ENCODE measurements around the gene BAZ2B.

DNA sequence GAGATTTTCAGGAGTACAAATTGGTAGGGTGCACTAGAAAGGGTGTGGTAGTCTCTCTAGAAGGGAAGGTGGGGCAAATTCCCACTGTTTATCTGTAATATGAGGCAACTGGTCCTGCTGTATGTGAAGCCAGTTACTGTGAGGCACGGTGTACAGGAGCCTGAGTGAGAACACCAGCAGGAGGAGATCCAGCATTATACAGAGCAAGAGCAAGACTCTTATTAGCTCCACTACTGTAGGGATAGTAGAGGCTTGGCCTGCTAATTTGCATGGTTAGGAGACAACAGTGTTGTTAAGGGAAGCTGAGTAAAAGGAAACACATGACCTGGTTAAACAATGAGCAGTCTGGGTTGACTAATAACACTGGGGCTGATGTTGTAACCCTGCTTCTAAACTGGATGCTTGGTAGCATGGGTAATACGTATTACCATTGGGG is 253.5 kb downstream of the BAZ2B start:
- TF ChIP-seq RFX5 (IDR thresholded peaks at IDR 0.05; ENCODE audit: low read length) (no peak), GATA2 (CRISPR knock-in tag; IDR thresholded peaks at IDR 0.05) (no peak), GABPA (IDR thresholded peaks at IDR 0.05; ENCODE audit: low read depth) (no peak), SMC3 (IDR thresholded peaks at IDR 0.05; ENCODE audit: low read depth, low read length) (no peak), RAD21 (IDR thresholded peaks at IDR 0.05; ENCODE audit: low read length) (no peak), YY1 (IDR thresholded peaks at IDR 0.05; ENCODE audit: low read depth) (no peak), EZH2phosphoT487 (IDR thresholded peaks at IDR 0.05; ENCODE audit: borderline replicate concordance, low read depth) (no peak), FOXJ3 (CRISPR knock-in tag; IDR thresholded peaks at IDR 0.05) (no peak), EP300 (IDR thresholded peaks at IDR 0.05; ENCODE audit: borderline replicate concordance in 1 of 2, low read depth in 1 of 2, low read length in 1 of 2) (no peak), NFIC (IDR thresholded peaks at IDR 0.05; ENCODE audit: borderline replicate concordance) (no peak), POLR2AphosphoS5 (IDR thresholded peaks at IDR 0.05; ENCODE audit: low read depth, low read length) (no peak), TAF1 (IDR thresholded peaks at IDR 0.05; ENCODE audit: borderline replicate concordance, low read depth, low read length) (no peak), CHD2 (IDR thresholded peaks at IDR 0.05; ENCODE audit: low read length, partially characterized antibody) (no peak)
- TF ChIP-seq, protein P1, sequence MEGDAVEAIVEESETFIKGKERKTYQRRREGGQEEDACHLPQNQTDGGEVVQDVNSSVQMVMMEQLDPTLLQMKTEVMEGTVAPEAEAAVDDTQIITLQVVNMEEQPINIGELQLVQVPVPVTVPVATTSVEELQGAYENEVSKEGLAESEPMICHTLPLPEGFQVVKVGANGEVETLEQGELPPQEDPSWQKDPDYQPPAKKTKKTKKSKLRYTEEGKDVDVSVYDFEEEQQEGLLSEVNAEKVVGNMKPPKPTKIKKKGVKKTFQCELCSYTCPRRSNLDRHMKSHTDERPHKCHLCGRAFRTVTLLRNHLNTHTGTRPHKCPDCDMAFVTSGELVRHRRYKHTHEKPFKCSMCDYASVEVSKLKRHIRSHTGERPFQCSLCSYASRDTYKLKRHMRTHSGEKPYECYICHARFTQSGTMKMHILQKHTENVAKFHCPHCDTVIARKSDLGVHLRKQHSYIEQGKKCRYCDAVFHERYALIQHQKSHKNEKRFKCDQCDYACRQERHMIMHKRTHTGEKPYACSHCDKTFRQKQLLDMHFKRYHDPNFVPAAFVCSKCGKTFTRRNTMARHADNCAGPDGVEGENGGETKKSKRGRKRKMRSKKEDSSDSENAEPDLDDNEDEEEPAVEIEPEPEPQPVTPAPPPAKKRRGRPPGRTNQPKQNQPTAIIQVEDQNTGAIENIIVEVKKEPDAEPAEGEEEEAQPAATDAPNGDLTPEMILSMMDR (IDR thresholded peaks at IDR 0.05), result no peak
